ENCODE data around the gene ERN1. TPM values are rescaled to one million over a fixed set of nuclear protein-coding genes. Genes with fewer than 3 reads are reported as not detected.

Gene ERN1
- total RNA-seq, 4 donors from 2014 or later: 9.5 to 20.2 (median 12.8) TPM

GRCh38 chr17:64059756-64060155 lies 70.2 kb downstream of the ERN1 start:
- intact Hi-C loops (cut with DNase I): no loop called here
- WGBS, 2 donors: 92 to 98% methylated on average over 2 of the region's 2 CpGs
- Histone ChIP-seq H3K4me3 (replicated peaks in 1 of 3) (no peak overlapping the region), H3K27me3 (no peaks in the 10 kb centered on the region), H3K4me1 (peaks cover 8 to 14% of the 10 kb centered on the region in 2 donors), H3K9me3 (no peaks in the 10 kb centered on the region), H3K36me3 (peaks cover 14 to 19% of the 10 kb centered on the region in 2 donors), H3K27ac (no peak overlapping the region)
- no peak for TF ChIP-seq POLR2A (IDR thresholded peaks at IDR 0.05)
- no peak for TF ChIP-seq CTCF (IDR thresholded peaks at IDR 0.05)
- DNase-seq: no peak

DNA sequence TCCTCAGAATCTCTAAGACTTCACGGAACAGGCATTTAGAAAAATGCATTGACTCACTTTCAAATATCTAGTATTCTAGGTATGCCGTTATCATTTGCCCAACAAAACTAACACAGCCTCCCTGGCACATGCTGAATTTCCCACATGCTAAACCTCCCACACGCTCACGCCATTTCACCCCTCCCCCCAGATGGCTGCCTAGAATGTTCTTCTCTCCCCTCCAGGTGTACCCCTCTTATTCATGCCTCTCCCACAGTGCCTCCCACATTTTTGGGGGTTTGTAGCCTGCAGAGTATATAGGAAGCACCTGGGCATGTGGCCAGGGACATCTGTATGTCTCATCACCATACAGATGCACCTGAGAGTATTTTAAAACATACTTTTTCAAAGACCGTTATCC lies 71.3 kb downstream of the ERN1 start:
- no peak for DNase-seq
- Histone ChIP-seq H3K36me3 (peaks cover 19 to 23% of the 10 kb centered on the region in 2 donors), H3K4me1 (peaks cover 0 to 4% of the 10 kb centered on the region in 2 donors), H3K9me3 (no peaks in the 10 kb centered on the region), H3K27me3 (no peaks in the 10 kb centered on the region), H3K4me3 (replicated peaks in 1 of 3) (no peak overlapping the region), H3K27ac (no peak overlapping the region)
- TF ChIP-seq POLR2A (IDR thresholded peaks at IDR 0.05): no peak
- no peak for TF ChIP-seq CTCF (IDR thresholded peaks at IDR 0.05)
- intact Hi-C loops (cut with DNase I): no loop called here
- WGBS, 2 donors: 94% methylated on average over 5 of the region's 5 CpGs

- no peaks in the 10 kb centered on the region for H3K9me3 ChIP-seq
- no peak overlapping the region for H3K27ac ChIP-seq
- H3K4me3 ChIP-seq (replicated peaks in 1 of 3): no peak overlapping the region
- H3K4me1 ChIP-seq: no peaks in the 10 kb centered on the region
- TF ChIP-seq CTCF (IDR thresholded peaks at IDR 0.05) (no peak), POLR2A (IDR thresholded peaks at IDR 0.05) (no peak)
- 90 to 95% methylated on average over 9 of the region's 9 CpGs for WGBS, 2 donors
- no peak for DNase-seq
- peaks cover 19 to 26% of the 10 kb centered on the region in 2 donors for H3K36me3 ChIP-seq
- intact Hi-C loops (cut with DNase I): no loop called here
- H3K27me3 ChIP-seq: no peaks in the 10 kb centered on the region
These were observed 72.2 kb downstream of the ERN1 start for GRCh38 chr17:64057701-64058263.

- 77 to 81% methylated on average over 11 to 12 of the region's 12 CpGs for WGBS, 2 donors
- intact Hi-C loops (cut with DNase I): no loop called here
- H3K4me3 ChIP-seq (replicated peaks in 1 of 3): no peak overlapping the region
- no peaks in the 10 kb centered on the region for H3K27me3 ChIP-seq
- no peaks in the 10 kb centered on the region for H3K9me3 ChIP-seq
- H3K4me1 ChIP-seq: no peaks in the 10 kb centered on the region
- peaks cover 19 to 29% of the 10 kb centered on the region in 2 donors for H3K36me3 ChIP-seq
- H3K27ac ChIP-seq: no peak overlapping the region
- DNase-seq: no peak
- no peak for TF ChIP-seq POLR2A (IDR thresholded peaks at IDR 0.05)
- no peak for TF ChIP-seq CTCF (IDR thresholded peaks at IDR 0.05)
These were observed 73.5 kb downstream of the ERN1 start for GRCh38 chr17:64056269-64057005.
